HG02798 (cell line): ENCODE data around the gene GSTA5.
"Not testable (repeated sequence)": the region's sequence is repeated elsewhere in the genome, so short reads cannot be mapped to it uniquely, and the experiment has no call there.

Source experiments
- ATAC-seq: cut with Tn5 transposase; IDR thresholded peaks from one replicate; pipeline ENCODE4 v1.9.1; 2021; ENCODE audit warnings: mild to moderate bottlenecking; ENCODE audit not compliant: unreplicated experiment, poor library complexity

The GSTA5 gene

GRCh38 chr6:52799272-52799671 lies 41.3 kb downstream of the GSTA5 start:
- ATAC-seq, result not testable (repeated sequence)

- not testable (repeated sequence) for ATAC-seq
These were observed 46.2 kb downstream of the GSTA5 start for GRCh38 chr6:52794366-52794765.

GRCh38 chr6:52790861-52791260 lies 49.8 kb downstream of the GSTA5 start:
- no peak for ATAC-seq

GRCh38 chr6:52789658-52790057 lies 51.0 kb downstream of the GSTA5 start:
- ATAC-seq, result not testable (repeated sequence)

GRCh38 chr6:52788478-52788877 lies 52.1 kb downstream of the GSTA5 start:
- no peak for ATAC-seq

GRCh38 chr6:52787917-52788316 lies 52.7 kb downstream of the GSTA5 start:
- ATAC-seq, result no peak

- no peak for ATAC-seq
These were observed 54.2 kb downstream of the GSTA5 start for GRCh38 chr6:52786249-52786956.

- not testable (repeated sequence) for ATAC-seq
These were observed 57.8 kb downstream of the GSTA5 start for GRCh38 chr6:52782696-52783274.

- ATAC-seq, result not testable (repeated sequence)
These were observed 58.4 kb downstream of the GSTA5 start for GRCh38 chr6:52782209-52782608.
